Loucy (cell line): ENCODE measurements around the gene SYT6.

ENCODE experiments used
- EZH2phosphoT487 ChIP-seq: fragments of 200-600 bp; IDR thresholded peaks from 2 replicates; pipeline ENCODE4 v1.6.1; 2018; ENCODE audit warnings: antibody characterized with exemption, mild to moderate bottlenecking, moderate library complexity, borderline replicate concordance
- TF ChIP-seq, protein P1 (sequence below): fragments of 200-600 bp; sonication (generic); conservative IDR thresholded peaks from 2 replicates; pipeline ENCODE4 v1.5.1; 2014; ENCODE audit warnings: mild to moderate bottlenecking, antibody characterized with exemption, low read length

DNA sequence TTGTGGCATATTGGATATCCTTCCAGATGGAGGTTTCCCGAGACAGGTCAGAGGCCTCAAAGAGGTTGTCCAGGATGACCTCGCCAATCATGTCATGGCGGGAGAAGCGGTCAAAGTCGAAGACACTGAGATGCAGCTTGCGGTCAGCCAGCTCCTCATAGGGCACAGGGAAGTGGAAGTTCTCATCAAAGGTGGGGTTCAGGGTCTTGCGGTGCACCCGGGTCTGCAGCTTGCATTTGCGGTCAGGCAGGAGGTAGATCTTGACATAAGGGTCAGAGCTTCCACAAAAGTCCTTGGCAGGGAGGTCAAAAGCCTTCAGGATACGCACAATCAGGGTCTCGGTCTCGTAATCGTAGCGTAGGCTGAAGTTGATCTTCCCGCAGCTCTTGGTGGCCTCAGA, 16.2 kb downstream of the SYT6 start:
- TF ChIP-seq, protein P1, sequence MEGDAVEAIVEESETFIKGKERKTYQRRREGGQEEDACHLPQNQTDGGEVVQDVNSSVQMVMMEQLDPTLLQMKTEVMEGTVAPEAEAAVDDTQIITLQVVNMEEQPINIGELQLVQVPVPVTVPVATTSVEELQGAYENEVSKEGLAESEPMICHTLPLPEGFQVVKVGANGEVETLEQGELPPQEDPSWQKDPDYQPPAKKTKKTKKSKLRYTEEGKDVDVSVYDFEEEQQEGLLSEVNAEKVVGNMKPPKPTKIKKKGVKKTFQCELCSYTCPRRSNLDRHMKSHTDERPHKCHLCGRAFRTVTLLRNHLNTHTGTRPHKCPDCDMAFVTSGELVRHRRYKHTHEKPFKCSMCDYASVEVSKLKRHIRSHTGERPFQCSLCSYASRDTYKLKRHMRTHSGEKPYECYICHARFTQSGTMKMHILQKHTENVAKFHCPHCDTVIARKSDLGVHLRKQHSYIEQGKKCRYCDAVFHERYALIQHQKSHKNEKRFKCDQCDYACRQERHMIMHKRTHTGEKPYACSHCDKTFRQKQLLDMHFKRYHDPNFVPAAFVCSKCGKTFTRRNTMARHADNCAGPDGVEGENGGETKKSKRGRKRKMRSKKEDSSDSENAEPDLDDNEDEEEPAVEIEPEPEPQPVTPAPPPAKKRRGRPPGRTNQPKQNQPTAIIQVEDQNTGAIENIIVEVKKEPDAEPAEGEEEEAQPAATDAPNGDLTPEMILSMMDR: no peak
- no peak for TF ChIP-seq EZH2phosphoT487
